Middle frontal gyrus (tissue), 1 donor: ENCODE results near the gene RANGRF.

Experiments
- DNase-seq: peaks from one replicate; pipeline ENCODE4 v3.0.0-alpha.2; 2015; ENCODE audit warnings: low spot score; ENCODE audit errors: extremely low spot score

Gene RANGRF

GRCh38 chr17:8312726-8313600 is 24.5 kb downstream of the RANGRF start:
- no peak for DNase-seq

- no peak for DNase-seq
These were observed 26.6 kb downstream of the RANGRF start for GRCh38 chr17:8314797-8315763.

- no peak for DNase-seq
These were observed 27.3 kb downstream of the RANGRF start for GRCh38 chr17:8315764-8316217.

GRCh38 chr17:8318010-8318935 is 29.8 kb downstream of the RANGRF start:
- DNase-seq, result no peak

- DNase-seq, result no peak
These were observed 31.8 kb downstream of the RANGRF start for GRCh38 chr17:8320262-8320661.

- no peak for DNase-seq
These were observed 32.5 kb downstream of the RANGRF start for GRCh38 chr17:8320990-8321389.

GRCh38 chr17:8322061-8322460 is 33.6 kb downstream of the RANGRF start:
- no peak for DNase-seq

GRCh38 chr17:8324132-8324531 is 35.7 kb downstream of the RANGRF start:
- no peak for DNase-seq

GRCh38 chr17:8324923-8325322 is 36.5 kb downstream of the RANGRF start:
- DNase-seq, result no peak

GRCh38 chr17:8326511-8327302 is 38.2 kb downstream of the RANGRF start:
- no peak for DNase-seq

- DNase-seq, result no peak
These were observed 38.8 kb downstream of the RANGRF start for GRCh38 chr17:8327303-8327649.

- DNase-seq, result no peak
These were observed 43.7 kb downstream of the RANGRF start for GRCh38 chr17:8332128-8332527.

- no peak for DNase-seq
These were observed 44.2 kb downstream of the RANGRF start for GRCh38 chr17:8332688-8333087.

GRCh38 chr17:8333281-8333680 is 44.8 kb downstream of the RANGRF start:
- DNase-seq, result no peak

GRCh38 chr17:8337802-8338752 is 49.6 kb downstream of the RANGRF start:
- DNase-seq, result no peak

GRCh38 chr17:8338753-8339140 is 50.3 kb downstream of the RANGRF start:
- DNase-seq, result no peak

- DNase-seq, result no peak
These were observed 51.1 kb downstream of the RANGRF start, which contains the start of gene ODF4 for GRCh38 chr17:8339540-8339939. Gene ODF4, plus strand, starts transcription at chr17:8339840. Its CDS starts 212 bp downstream, at chr17:8340052.
